Mesenchymal stem cell (in vitro differentiated cells and primary cell): ENCODE measurements around the gene GLA.

ENCODE experiments used
- DNase-seq: peaks from one replicate; pipeline ENCODE4 v3.0.0-alpha.2; 2013
- H2AFZ ChIP-seq: one replicate; pipeline ENCODE4 v1.6.1; 2013; ENCODE audit warnings: low read depth, mild to moderate bottlenecking, control low read depth, inconsistent platforms, low read length, moderate library complexity
- H2AK5ac ChIP-seq: 2 replicates; pipeline ENCODE4 v1.6.1; 2013; ENCODE audit warnings: low read length, moderate library complexity, mild to moderate bottlenecking, inconsistent platforms; ENCODE audit not compliant: severe bottlenecking
- H2BK120ac ChIP-seq: one replicate; pipeline ENCODE4 v1.6.1; 2013; ENCODE audit warnings: low read depth, mild to moderate bottlenecking, inconsistent platforms, low read length, moderate library complexity
- H2BK12ac ChIP-seq, 2 experiments: one replicate each; pipeline ENCODE4 v1.6.1; 2013; ENCODE audit warnings: inconsistent platforms in 2 of 2, low read length in 2 of 2, mild to moderate bottlenecking in 2 of 2, moderate library complexity in 2 of 2, control low read depth in 1 of 2
- H2BK15ac ChIP-seq: one replicate; pipeline ENCODE4 v1.6.1; 2013; ENCODE audit warnings: mild to moderate bottlenecking, low read depth, inconsistent platforms; ENCODE audit not compliant: poor library complexity, severe bottlenecking
- H2BK5ac ChIP-seq: 2 replicates; pipeline ENCODE4 v1.6.1; 2013; ENCODE audit warnings: low read depth, mild to moderate bottlenecking, low read length, control low read depth, inconsistent platforms; ENCODE audit not compliant: poor library complexity, severe bottlenecking
- H3K14ac ChIP-seq, 2 experiments: one replicate each; pipeline ENCODE4 v1.6.1; 2013; ENCODE audit warnings: inconsistent platforms in 2 of 2, low read length in 2 of 2, control low read depth in 1 of 2, mild to moderate bottlenecking in 1 of 2, moderate library complexity in 1 of 2
- H3K18ac ChIP-seq, 2 experiments: one replicate each; pipeline ENCODE4 v1.6.1; 2013; ENCODE audit warnings: inconsistent platforms in 2 of 2, low read length in 2 of 2, control low read depth in 1 of 2, low read depth in 1 of 2, mild to moderate bottlenecking in 1 of 2
- H3K23ac ChIP-seq, 2 experiments: one replicate each; pipeline ENCODE4 v1.6.1; 2013; ENCODE audit warnings: inconsistent platforms in 2 of 2, low read length in 2 of 2, mild to moderate bottlenecking in 2 of 2, moderate library complexity in 2 of 2, control low read depth in 1 of 2
- H3K27ac ChIP-seq: 2 replicates; pipeline ENCODE4 v1.5.1; 2013; ENCODE audit warnings: mild to moderate bottlenecking, moderate library complexity, low read length, control low read depth, inconsistent platforms; ENCODE audit not compliant: poor library complexity, severe bottlenecking
- H3K27me3 ChIP-seq, 2 experiments: 2 replicates each; pipeline versions ENCODE4 v1.6.1 to v1.7.0; 2013; ENCODE audit warnings: low read length in 2 of 2, mild to moderate bottlenecking in 2 of 2, moderate library complexity in 2 of 2, control low read depth in 1 of 2, inconsistent platforms in 1 of 2; ENCODE audit not compliant: control insufficient read depth in 1 of 2, insufficient read depth in 1 of 2
- H3K36me3 ChIP-seq, 2 experiments: 2 replicates each; pipeline versions ENCODE4 v1.6.1 to v1.7.0; 2013; ENCODE audit warnings: low read length in 2 of 2, control low read depth in 1 of 2, inconsistent platforms in 1 of 2, low read depth in 1 of 2, mild to moderate bottlenecking in 1 of 2; ENCODE audit not compliant: insufficient read depth in 2 of 2, control insufficient read depth in 1 of 2
- H3K4ac ChIP-seq, 2 experiments: one replicate each; pipeline ENCODE4 v1.6.1; 2013; ENCODE audit warnings: inconsistent platforms in 2 of 2, low read length in 2 of 2, mild to moderate bottlenecking in 2 of 2, moderate library complexity in 2 of 2, control low read depth in 1 of 2, low read depth in 1 of 2
- H3K4me1 ChIP-seq: 2 replicates; pipeline ENCODE4 v1.6.1; 2013; ENCODE audit warnings: low read depth, low read length, control low read depth; ENCODE audit not compliant: control insufficient read depth, insufficient read depth
- H3K4me2 ChIP-seq: 2 replicates; pipeline ENCODE4 v1.6.1; 2013; ENCODE audit warnings: low read length, mild to moderate bottlenecking, inconsistent platforms; ENCODE audit not compliant: poor library complexity, severe bottlenecking
- H3K4me3 ChIP-seq, 2 experiments: 2 replicates each; pipeline versions ENCODE4 v1.5.1 to v1.7.0; 2013; ENCODE audit warnings: low read length in 2 of 2, mild to moderate bottlenecking in 2 of 2, control low read depth in 1 of 2, low read depth in 1 of 2; ENCODE audit not compliant: insufficient read depth in 1 of 2
- H3K79me1 ChIP-seq: replicated peaks from 2 replicates; pipeline ENCODE4 v1.6.1; 2013; ENCODE audit warnings: mild to moderate bottlenecking, control low read depth, low read length, inconsistent platforms; ENCODE audit not compliant: poor library complexity, severe bottlenecking
- H3K9ac ChIP-seq: 2 replicates; pipeline ENCODE4 v1.7.0; 2013; ENCODE audit warnings: mild to moderate bottlenecking, low read length, moderate library complexity
- H3K9me3 ChIP-seq: 2 replicates; pipeline ENCODE4 v1.7.0; 2013; ENCODE audit warnings: mild to moderate bottlenecking, low read length; ENCODE audit not compliant: control insufficient read depth
- H4K8ac ChIP-seq: one replicate; pipeline ENCODE4 v1.6.1; 2013; ENCODE audit warnings: inconsistent platforms, mild to moderate bottlenecking, low read length, moderate library complexity
- H4K91ac ChIP-seq: one replicate; pipeline ENCODE4 v1.6.1; 2013; ENCODE audit warnings: mild to moderate bottlenecking, low read length, inconsistent platforms
- WGBS: methylation state at CpG from one replicate; pipeline ENCODE4 v1.1.7; 2013; ENCODE audit warnings: mixed read lengths; 5-methylcytosine and 5-hydroxymethylcytosine counted together

GLA gene

GRCh38 chrX:101393530-101394305, 14.0 kb downstream of the GLA start:
- no peak overlapping the region for H2BK5ac ChIP-seq

GRCh38 chrX:101391831-101392230, 15.9 kb downstream of the GLA start:
- peak overlapping the region in 1 of 2 experiments; percentile 85 for H3K4me3 ChIP-seq
- H2BK12ac ChIP-seq: no peak overlapping the region
- 69% methylated on average over 1 of the region's 6 CpGs for WGBS
- no peak overlapping the region for H3K27ac ChIP-seq
- H4K91ac ChIP-seq: no peak overlapping the region
- no peak overlapping the region for H2BK15ac ChIP-seq
- H3K18ac ChIP-seq: no peak overlapping the region
- no peaks in the 10 kb centered on the region for H3K79me1 ChIP-seq
- no peak overlapping the region for H2BK120ac ChIP-seq
- H4K8ac ChIP-seq: no peak overlapping the region
- H3K9me3 ChIP-seq: no peaks in the 10 kb centered on the region
- H3K23ac ChIP-seq: no peak overlapping the region
- H3K14ac ChIP-seq: no peak overlapping the region
- H3K9ac ChIP-seq: peak overlapping the region; percentile 93
- H2AFZ ChIP-seq: no peak overlapping the region
- H2AK5ac ChIP-seq: no peak overlapping the region
- H3K4ac ChIP-seq: no peak overlapping the region
- peaks cover 0 to 26% of the 10 kb centered on the region in 2 experiments for H3K36me3 ChIP-seq
- H3K27me3 ChIP-seq: peaks cover 0 to 5% of the 10 kb centered on the region in 2 experiments
- no peak overlapping the region for H2BK5ac ChIP-seq
- peak overlapping the region; percentile 58 for H3K4me2 ChIP-seq
- no peak for DNase-seq
- H3K4me1 ChIP-seq: no peaks in the 10 kb centered on the region

More at GRCh38 chrX:101393530-101394305, 14.0 kb downstream of the GLA start:
- H3K9me3 ChIP-seq: no peaks in the 10 kb centered on the region
- no peak overlapping the region for H2BK120ac ChIP-seq
- peaks cover 0 to 37% of the 10 kb centered on the region in 2 experiments for H3K36me3 ChIP-seq
- H3K14ac ChIP-seq: no peak overlapping the region
- no peak overlapping the region for H3K4me2 ChIP-seq
- no peak overlapping the region for H2AK5ac ChIP-seq
- H3K9ac ChIP-seq: no peak overlapping the region
- no peaks in the 10 kb centered on the region for H3K79me1 ChIP-seq
- no peak overlapping the region for H3K18ac ChIP-seq
- DNase-seq: no peak
- no peak overlapping the region for H4K8ac ChIP-seq
- H3K23ac ChIP-seq: no peak overlapping the region
- WGBS: 95% methylated on average over 2 of the region's 11 CpGs
- H4K91ac ChIP-seq: no peak overlapping the region
- H2BK12ac ChIP-seq: no peak overlapping the region
- no peaks in the 10 kb centered on the region for H3K4me1 ChIP-seq
- no peak overlapping the region for H3K4me3 ChIP-seq
- H3K27me3 ChIP-seq: peaks cover 0 to under 1% of the 10 kb centered on the region in 2 experiments
- no peak overlapping the region for H2AFZ ChIP-seq
- H2BK15ac ChIP-seq: no peak overlapping the region
- H3K4ac ChIP-seq: no peak overlapping the region
- H3K27ac ChIP-seq: no peak overlapping the region

GRCh38 chrX:101390664-101391525, 16.8 kb downstream of the GLA start, which contains the start of gene RPL36A:
Gene RPL36A, plus strand, starts transcription at chrX:101391011. Its CDS starts 33 bp downstream, at chrX:101391044.
- Histone ChIP-seq H3K9ac (peak within 1 kb of the TSS; percentile 93), H3K4me1 (no peaks in the 10 kb centered on the region), H3K9me3 (no peaks in the 10 kb centered on the region), H4K8ac (peak within 1 kb of the TSS; percentile 92), H4K91ac (peak within 1 kb of the TSS; percentile 75), H3K23ac (no peak within 1 kb of the TSS), H2BK12ac (no peak within 1 kb of the TSS), H2BK5ac (no peak within 1 kb of the TSS), H3K27me3 (peaks cover 0 to 15% of the 10 kb centered on the region in 2 experiments), H2BK120ac (peak within 1 kb of the TSS; percentile 49), H3K4me2 (peak within 1 kb of the TSS; percentile 63), H3K79me1 (no peaks in the 10 kb centered on the region), H2BK15ac (no peak within 1 kb of the TSS), H3K4me3 (peak within 1 kb of the TSS; percentile 60 to 85), H3K4ac (peak within 1 kb of the TSS in 1 of 2 experiments; percentile 26), H3K36me3 (peaks cover 0 to 21% of the 10 kb centered on the region in 2 experiments), H3K18ac (peak within 1 kb of the TSS; percentile 66 to 83), H3K14ac (peak within 1 kb of the TSS in 1 of 2 experiments; percentile 55), H2AFZ (peak within 1 kb of the TSS; percentile 14), H3K27ac (peak within 1 kb of the TSS; percentile 73), H2AK5ac (no peak within 1 kb of the TSS)
- DNase-seq: peak; percentile 92
- WGBS: 2% methylated on average over 42 of the region's 47 CpGs

DNA sequence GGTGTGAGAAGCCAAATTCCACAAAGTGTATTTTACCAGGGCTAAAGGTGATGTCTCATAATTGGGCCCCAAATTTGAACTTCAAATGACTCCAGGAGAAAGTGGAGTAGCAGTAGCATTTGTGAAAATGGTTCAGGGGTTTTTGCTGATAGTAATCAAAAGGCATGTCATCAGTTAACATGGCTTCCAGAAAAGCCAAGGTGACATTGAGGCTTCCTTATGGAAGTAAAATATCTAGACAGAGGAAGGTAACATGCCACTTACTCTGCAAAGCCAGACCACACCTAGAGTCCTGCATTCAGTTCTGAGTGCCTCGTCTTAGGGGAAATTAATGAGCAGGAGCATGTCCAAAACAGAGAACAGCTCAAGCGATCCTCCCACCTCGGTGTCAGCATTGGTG, 19.1 kb downstream of the GLA start:
- H3K23ac ChIP-seq: no peak overlapping the region
- no peak overlapping the region for H3K9ac ChIP-seq
- H3K36me3 ChIP-seq: peaks cover 0 to 19% of the 10 kb centered on the region in 2 experiments
- no peak overlapping the region for H2BK15ac ChIP-seq
- no peaks in the 10 kb centered on the region for H3K79me1 ChIP-seq
- no peak overlapping the region for H2BK120ac ChIP-seq
- H4K91ac ChIP-seq: no peak overlapping the region
- H4K8ac ChIP-seq: no peak overlapping the region
- no peak overlapping the region for H2BK12ac ChIP-seq
- H2BK5ac ChIP-seq: no peak overlapping the region
- no peak for DNase-seq
- H3K18ac ChIP-seq: no peak overlapping the region
- H3K4me3 ChIP-seq: no peak overlapping the region
- peaks cover 0 to 22% of the 10 kb centered on the region in 2 experiments for H3K27me3 ChIP-seq
- H3K4ac ChIP-seq: no peak overlapping the region
- no peaks in the 10 kb centered on the region for H3K4me1 ChIP-seq
- no CpG with 5 or more reads among the region's 3 CpGs for WGBS
- H3K14ac ChIP-seq: no peak overlapping the region
- no peaks in the 10 kb centered on the region for H3K9me3 ChIP-seq
- H2AK5ac ChIP-seq: no peak overlapping the region
- H2AFZ ChIP-seq: no peak overlapping the region
- H3K4me2 ChIP-seq: no peak overlapping the region
- no peak overlapping the region for H3K27ac ChIP-seq
